ENCODE results near the gene CDK4.

Gene CDK4

GRCh38 chr12:57796996-57797395 lies 44.9 kb upstream of the CDK4 start:
- no peaks in the 10 kb centered on the region for H3K27me3 ChIP-seq (ENCODE audit: insufficient read depth, poor library complexity, severe bottlenecking)
- TF ChIP-seq CTCF (IDR thresholded peaks at IDR 0.05; ENCODE audit: insufficient read depth, low read length), result no peak
- no peak for TF ChIP-seq REST (IDR thresholded peaks at IDR 0.05; ENCODE audit: insufficient replicate concordance, low read depth)
- TF ChIP-seq GABPA (IDR thresholded peaks at IDR 0.05; ENCODE audit: low read depth), result no peak
- TF ChIP-seq SPI1 (IDR thresholded peaks at IDR 0.05; ENCODE audit: borderline replicate concordance, low read depth), result no peak
- TF ChIP-seq POLR2AphosphoS5 (IDR thresholded peaks at IDR 0.05; ENCODE audit: low read depth), result no peak
- no peak overlapping the region for H3K27ac ChIP-seq (replicated peaks)
- no peak for DNase-seq (ENCODE audit: low read depth in 1 of 2, low spot score in 1 of 2)
- no peak overlapping the region for H3K4me3 ChIP-seq (replicated peaks; ENCODE audit: insufficient read depth, low read length)

GRCh38 chr12:57795354-57795753 lies 43.2 kb upstream of the CDK4 start:
- H3K27me3 ChIP-seq (ENCODE audit: insufficient read depth, poor library complexity, severe bottlenecking), result no peaks in the 10 kb centered on the region
- no peak for DNase-seq (ENCODE audit: low read depth in 1 of 2, low spot score in 1 of 2)
- no peak for TF ChIP-seq SPI1 (IDR thresholded peaks at IDR 0.05; ENCODE audit: borderline replicate concordance, low read depth)
- TF ChIP-seq POLR2AphosphoS5 (IDR thresholded peaks at IDR 0.05; ENCODE audit: low read depth), result no peak
- no peak for TF ChIP-seq REST (IDR thresholded peaks at IDR 0.05; ENCODE audit: insufficient replicate concordance, low read depth)
- TF ChIP-seq CTCF (IDR thresholded peaks at IDR 0.05; ENCODE audit: insufficient read depth, low read length), result no peak
- TF ChIP-seq GABPA (IDR thresholded peaks at IDR 0.05; ENCODE audit: low read depth), result no peak
- no peak overlapping the region for H3K4me3 ChIP-seq (replicated peaks; ENCODE audit: insufficient read depth, low read length)
- H3K27ac ChIP-seq (replicated peaks), result no peak overlapping the region

- Histone ChIP-seq H3K27ac (replicated peaks) (no peak overlapping the region), H3K27me3 (ENCODE audit: insufficient read depth, poor library complexity, severe bottlenecking) (no peaks in the 10 kb centered on the region), H3K4me3 (replicated peaks; ENCODE audit: insufficient read depth, low read length) (no peak overlapping the region)
- DNase-seq (ENCODE audit: low read depth in 1 of 2, low spot score in 1 of 2), result no peak
- TF ChIP-seq POLR2AphosphoS5 (IDR thresholded peaks at IDR 0.05; ENCODE audit: low read depth), result no peak
- no peak for TF ChIP-seq GABPA (IDR thresholded peaks at IDR 0.05; ENCODE audit: low read depth)
- no peak for TF ChIP-seq CTCF (IDR thresholded peaks at IDR 0.05; ENCODE audit: insufficient read depth, low read length)
- TF ChIP-seq REST (IDR thresholded peaks at IDR 0.05; ENCODE audit: insufficient replicate concordance, low read depth), result no peak
- no peak for TF ChIP-seq SPI1 (IDR thresholded peaks at IDR 0.05; ENCODE audit: borderline replicate concordance, low read depth)
Observed at GRCh38 chr12:57793920-57794319, 41.8 kb upstream of the CDK4 start.

Data from HL-60 (cell line).